Stimulated activated CD4-positive, alpha-beta T cell treated with anti-CD3 and anti-CD28 coated beads, TNF-alpha, amount 100 ng/mL, for 1 hour (primary cell): Measurements from ENCODE around the gene CD2BP2.
"Not testable (repeated sequence)": the region's sequence is repeated elsewhere in the genome, so short reads cannot be mapped to it uniquely, and the experiment has no call there.

Experiments
- DNase-seq, 3 donors: peaks; one replicate each; pipeline ENCODE4 v3.0.0-alpha.2; 2020; ENCODE audit warnings: low read depth in 3 of 3, low spot score in 1 of 3

Gene CD2BP2

DNA sequence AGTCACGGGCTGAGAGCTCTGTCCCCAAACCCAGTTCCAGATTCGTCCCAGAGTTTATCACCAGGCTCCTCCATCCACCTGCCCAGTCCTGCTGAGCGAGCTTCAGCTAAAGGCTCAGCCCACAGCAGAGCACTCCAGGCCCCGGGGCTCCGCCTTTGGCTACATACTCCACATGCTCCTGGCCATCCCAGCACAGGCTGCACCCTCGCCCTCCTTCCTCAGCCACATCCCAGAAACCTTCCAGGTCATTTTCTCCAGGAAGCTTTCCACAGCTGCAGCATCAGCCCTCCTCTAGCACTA lies 4.7 kb upstream of the CD2BP2 start:
- DNase-seq = no peak

DNA sequence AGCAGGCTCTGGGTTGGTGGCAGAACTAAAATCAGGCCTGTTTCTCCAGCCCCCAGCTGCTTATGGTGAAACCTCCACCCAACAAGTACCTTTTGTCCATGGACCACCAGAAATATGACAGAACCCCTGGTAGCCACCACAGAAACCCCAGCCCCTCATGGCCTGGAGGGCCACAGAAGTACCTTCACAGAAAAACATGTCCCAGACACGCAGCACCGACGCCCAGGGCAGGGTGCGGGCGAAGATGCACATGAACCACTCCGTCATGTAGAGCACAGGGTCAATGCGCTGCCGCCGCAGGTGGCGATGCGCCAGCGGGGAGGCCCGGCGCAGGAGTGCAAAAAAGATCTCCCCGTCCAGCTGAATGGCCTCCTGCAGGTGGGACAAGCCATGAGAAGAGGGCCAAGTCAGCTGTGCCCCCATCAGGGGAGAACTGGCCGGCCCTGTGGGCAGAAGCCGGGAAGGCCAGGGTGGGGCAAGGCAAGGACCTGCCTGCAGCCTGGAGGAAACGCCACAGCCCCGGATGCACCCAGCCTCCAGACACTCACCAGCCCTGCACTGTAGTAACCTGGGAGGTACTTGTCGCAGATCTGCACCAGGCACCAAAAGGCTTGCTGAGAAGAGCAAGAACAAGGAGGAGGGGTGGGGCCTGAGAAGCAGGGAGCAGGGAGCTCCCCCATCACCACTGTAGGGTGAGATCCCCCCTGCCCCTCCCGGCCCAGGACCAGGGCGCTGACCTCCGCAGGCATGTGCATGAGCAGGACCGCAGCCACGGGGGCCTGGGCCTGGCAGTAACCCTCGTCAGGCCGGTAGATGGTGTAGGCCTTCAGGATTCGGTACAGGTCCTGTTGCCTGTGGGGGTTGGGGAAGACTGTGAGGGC lies 4.1 kb upstream of the CD2BP2 start:
- DNase-seq = no peak

DNA sequence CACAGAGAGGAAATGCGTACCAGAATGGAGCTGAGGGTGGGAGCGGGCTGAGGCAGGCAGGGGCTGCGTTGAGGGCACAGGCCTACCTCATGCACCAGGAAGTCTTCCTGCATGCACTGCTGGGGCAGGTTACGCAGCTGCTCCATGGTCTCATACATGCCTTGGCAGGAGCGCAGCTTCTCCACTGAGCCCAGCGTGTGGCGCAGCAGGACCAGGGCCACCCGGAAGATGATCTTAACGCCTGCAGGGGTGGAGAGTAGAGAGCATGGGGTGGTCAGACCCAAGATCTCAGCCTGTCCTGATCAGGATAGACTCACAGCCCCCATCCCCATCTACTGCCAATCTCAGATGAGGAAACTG lies 3.4 kb upstream of the CD2BP2 start:
- DNase-seq = no peak

DNA sequence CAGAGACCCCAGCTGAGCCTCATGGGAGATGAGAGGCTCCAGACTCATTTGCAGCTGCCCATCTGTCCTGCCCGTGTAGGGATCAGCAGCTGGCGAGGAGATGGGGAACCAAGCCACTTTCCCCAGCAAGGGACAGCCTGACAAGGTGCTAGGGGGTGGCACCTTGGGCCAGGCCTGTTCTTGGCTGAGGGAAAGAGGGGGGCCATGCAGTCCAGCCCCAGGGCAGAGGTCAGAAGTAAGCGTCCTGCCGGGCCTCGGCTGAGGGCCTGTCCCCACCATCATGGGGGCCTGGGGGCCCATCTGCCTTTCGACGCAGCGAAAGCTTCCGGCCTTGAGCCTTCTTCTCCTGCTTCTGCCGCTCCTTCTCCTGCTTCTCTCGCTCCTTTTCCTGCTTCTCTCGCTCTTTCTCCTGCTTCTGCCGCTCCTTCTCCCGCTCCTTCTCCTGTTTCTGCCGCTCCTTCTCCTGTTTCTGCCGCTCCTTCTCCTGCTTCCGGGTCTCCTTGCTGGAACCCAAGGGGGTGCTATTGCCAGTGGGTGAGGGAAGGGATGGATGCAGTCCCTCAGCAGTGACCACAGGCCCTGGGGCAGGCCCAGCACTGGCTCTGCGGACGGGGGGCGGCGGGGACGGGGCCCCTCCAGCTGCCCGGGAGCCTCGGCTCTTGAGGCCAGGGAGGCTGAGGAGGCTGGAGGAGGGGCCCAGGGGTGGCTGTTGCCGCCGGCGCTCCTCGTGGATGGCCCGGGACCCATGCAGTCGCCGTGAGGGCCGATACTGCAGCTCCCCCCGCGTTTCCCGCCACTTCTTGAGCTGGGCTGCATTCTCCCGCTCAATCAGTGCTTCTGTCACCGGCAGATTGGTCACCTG lies 2.8 kb upstream of the CD2BP2 start:
- DNase-seq = no peak

DNA sequence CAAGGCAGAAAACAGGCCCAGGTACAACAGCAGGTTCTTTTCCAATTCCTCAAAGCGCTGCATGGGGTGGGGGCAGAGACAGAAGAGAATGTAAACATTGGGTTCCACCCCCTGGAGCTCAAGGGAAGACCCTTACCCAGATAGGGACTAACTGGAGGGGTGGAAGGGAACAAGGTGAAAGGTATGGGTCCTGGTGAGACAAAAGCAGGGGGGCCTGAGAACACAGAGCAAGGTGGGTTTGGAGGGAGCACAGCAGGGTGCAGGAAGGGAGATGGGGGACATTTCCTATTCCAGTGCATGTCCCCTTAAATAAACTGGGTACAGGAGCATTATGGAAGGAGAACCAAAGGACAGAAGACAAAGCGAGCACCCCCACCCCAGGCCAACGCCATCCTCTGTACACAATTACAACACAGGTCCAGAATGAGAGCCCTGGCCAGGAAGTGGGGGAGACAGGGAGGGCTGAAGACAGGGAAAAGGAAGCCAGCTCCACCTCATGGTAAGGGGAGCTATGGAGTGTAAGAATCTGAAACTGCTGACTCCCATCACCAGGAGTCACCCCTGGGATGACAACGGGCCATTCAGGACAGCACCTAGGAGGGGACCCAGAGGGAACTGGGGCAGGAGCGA lies 2.1 kb upstream of the CD2BP2 start:
- DNase-seq = no peak

DNA sequence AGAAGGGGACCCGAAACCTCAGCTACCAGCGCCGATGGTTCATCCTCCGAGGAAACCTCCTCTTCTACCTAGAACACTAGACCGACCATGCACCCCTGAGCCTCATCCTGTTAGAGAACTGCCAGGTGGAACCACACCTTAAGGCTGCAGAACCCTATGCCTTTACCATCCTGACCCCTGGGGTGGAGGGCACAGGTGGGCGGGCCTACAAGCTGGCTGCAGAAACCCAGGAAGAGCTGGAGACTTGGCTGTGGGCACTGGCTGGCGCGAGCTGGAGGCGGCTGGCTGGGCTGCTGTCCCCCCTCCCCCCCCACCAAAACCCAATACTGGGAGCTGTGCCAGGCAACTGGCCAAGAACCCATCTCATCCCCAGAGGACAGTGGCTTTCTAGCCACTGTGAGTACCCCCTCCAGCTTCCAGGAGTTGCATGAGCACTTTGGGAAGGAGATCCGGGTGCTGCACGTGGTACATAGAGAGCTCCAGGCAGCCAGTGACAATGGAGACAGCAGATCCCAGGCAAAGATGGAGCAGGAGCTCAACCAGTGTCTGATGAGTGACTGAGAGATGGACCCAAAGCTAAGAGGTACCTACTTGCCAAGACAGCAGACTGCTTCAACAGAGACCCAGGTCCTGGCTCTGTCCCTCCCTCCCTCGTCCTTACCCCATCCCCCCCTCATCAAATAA lies 1.4 kb upstream of the CD2BP2 start:
- DNase-seq = no peak

DNA sequence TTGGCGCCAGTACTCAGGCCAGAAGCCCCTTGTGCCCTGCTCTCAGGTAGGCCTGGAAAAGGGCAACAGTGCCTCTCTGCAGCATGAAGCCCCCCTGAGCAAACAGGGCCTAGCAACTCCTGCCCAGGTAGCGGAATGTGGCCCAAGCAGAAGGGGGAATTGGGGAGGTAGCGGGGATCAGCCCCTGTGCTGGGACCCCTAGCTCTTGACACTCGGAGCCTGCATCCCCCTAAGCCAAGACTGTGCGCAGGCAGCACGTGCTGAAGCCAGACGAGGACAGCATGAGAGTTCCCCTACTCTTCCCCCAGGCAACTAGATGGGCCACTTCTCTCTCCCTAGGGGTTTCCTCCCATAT lies 823 bp upstream of the CD2BP2 start:
- DNase-seq = no peak

DNA sequence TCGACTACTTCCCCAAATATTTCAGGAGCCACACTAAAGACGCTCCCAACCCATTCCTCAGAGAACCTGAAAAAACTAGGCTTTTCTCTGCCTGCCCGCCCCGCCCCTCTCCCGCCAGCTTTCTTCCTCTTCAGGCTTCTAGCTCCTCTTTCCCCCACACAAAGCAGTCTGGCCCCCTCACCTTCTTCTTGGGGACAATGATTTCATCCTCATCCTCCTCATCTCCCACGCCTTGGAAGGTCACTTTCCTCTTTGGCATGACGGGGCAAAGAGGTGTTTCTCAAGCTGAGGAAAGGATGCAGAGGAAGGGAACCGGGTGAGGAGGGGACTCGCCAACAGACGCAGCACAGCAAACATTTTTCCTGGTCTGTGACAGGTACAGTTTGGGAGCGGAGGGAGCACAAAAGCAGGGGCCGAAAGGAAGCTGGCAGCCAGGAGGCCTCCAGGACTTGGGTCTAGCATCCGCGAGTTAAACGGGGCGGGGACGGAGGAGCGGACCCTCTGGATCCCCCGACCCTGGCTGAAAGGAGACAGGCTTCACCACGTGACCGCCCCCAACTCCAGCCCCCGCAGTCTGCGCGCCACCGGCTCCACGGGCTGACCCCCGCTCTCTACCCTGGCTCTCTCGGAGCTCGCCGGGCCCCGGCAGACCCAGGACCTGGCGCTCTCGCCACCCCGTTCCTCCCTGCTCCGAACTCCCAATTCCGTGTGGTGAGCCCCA lies 525 bp downstream of the CD2BP2 start:
- DNase-seq = no peak

DNA sequence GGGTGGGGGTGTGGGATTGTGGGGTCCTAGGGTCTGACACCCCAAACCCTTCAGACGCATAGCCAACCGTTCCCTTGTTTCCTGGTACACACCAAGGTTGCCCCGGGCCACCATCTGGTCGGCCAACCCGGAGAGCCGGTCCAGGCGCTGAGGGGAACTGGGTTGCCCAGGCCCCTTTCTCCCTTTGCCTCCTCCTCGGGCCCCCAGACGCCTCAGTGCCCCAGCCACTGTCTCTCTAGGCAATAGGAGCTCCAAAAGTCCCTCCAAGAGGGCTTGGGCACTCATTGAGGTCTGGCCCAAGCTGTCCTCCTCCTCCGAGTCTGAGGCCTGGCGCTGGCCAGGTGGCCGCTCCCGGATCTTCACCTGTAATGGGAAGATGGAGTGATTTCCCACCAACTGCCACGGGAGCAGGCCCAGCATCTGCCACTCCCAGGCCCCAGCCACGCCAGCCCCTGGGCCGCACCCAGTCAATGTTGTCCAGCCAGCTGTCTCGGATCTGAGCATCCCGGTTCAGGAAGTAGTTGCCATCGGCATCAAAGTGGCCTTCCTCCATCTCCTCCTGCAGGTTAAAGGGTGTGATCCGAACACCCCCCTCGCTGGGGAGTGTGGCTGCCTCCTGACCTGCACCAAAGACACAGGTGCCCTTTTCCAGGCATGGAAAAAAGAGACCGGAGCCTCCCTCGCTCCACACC lies 1.5 kb downstream of the CD2BP2 start:
- DNase-seq = no peak

DNA sequence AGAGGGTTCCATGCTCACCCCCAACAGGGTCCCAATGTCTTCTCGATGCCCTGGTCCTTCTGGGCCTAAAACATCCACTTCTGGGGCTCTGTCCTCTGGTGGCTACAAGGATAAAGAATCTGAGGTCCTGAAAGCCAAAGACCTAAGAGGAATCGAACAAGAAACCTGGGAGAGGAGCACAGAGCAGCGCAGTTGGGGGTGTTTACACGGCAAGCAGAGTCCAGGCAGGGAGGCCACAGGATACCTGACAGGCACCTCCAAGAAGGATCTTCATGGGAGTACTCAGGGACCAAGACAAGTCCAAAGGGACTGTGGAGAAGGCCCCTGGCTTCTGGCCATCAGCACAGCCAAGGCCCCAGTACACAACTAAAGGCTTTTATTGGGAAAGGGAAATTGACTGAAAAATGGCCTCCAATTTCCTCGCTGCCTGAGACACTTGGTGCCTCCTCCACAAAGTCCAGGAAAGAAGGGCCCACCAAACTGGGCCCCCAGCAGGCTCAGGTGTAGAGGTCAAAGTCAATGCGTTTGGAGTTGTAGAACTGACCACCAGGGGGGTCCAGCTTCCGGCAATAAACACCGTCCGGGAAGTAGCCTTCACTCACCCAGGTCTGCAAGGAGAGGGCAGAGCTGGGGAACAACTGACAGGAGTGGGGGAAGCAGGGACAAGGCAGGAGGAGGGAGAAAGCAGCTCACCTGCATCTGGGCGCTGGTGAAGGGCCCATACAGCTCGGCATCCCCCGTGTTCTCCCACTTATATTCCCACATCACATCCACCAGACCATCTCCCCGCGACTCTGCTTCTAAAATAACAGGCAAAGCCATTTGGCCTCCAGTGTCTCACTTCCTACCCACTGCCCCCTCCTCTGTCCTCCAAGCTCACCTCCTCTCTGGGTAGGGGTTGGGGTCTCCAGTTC lies 2.4 kb downstream of the CD2BP2 start:
- DNase-seq = no peak

DNA sequence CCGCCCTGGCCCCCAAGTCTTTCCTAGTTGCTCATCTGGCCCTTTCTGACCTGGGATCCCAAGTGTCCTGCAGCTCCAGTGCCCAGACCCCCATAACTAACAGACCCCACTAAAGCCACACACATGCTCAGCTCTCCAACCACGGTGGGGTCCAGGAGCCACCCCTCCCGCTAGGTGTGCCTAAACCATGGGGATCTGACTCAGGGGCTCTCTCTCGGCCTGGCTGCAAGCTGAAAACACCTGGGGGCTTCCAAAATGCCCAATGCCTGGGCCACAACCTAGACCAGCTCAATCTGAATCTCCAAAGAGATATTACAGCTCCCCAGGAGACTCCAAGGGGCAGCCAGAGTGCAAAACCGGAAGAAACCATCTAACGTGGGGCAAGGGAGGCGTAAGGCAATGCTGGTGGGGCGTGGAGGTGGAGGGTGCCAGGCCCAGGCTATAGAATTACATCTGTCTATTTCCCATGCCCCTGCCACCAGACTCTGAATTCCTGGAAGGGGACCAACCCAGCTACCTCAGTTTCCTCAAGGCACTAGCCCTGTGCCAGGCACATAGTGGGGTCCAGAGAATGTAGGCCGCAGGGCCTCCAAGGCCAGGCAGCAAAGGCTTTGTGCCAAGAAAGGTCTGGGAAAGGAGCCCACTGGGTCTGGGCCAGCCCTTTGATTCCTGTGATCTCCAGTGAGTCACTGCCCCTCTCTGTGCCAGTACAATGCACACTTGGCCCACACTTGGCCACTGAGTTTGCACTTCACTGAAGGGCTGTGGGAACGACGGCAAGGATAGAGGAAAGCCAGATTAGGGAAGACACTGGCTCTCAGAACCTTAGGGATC lies 3.3 kb downstream of the CD2BP2 start:
- no peak for DNase-seq

DNA sequence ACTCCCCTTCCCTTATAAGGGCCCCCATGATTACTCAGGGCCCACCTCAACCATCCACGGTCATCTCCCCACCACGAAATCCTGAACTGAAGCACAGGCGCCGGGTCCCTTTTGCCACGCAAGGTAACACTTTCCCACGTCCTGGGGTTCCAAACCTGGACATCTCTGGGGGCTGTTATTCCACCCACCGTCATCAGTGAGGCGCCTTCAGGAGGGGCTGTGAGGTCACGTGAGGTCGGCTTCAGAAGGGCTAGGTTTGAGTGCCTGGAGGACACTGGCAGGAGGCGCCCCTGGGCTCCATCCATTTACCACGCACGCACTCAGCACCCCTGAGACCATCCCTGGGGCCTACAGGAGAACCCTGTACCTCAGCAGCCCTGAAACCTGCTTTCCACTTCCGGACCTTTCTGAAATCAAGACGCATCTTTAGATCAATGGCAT lies 4.1 kb downstream of the CD2BP2 start:
- no peak for DNase-seq

DNA sequence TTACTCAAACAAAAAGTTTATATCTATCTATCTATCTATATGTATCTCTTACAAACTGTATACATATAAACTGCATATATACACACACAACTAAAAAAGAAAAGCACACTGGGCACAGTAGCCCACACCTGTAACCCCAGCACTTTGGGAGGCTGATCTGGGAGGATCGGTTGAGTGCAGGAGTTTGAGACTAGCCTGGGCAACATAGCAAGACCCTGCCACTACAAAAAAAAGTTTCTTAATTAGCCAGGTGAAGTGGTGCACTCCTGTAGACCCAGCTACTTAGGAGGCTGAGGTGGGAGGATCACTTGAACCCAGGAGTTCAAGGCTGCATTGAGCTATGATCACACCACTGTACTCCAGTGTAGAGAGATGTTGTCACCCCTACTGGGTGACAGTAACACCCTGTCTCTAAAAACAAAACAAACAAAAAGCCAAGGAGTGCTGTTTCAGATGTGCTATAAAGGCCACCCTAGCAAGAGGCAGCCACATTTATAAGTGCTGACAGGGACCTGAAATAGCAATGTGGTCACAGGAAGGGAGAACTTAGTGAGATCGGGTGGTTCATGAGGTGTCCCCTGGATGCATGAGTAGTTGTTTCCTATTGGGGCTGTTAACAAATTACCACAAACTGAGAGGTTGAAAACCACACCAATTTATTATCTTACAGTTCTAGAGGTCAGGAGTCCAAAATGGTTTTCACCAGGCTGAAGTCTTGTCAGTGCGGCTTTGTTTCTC lies 4.8 kb downstream of the CD2BP2 start:
- DNase-seq = no peak

DNA sequence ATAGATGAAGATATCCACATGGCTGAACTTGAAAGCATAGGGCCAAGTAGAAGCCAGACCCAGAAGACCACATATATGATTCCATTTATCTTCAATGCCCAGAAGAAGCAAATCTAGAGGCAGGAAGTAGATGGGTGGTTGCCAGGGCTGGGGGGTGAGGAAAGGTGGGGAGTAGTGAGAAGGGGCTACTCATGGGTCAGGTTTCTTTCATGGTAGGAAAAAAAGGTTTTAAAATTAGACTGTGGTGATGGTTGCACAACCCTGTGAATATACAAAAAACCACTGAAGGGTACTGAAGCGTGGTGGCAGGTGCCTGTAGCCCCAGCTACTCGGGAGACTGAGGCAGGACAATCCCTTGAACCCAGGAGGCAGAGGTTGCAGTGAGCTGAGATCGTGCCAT lies 5.4 kb downstream of the CD2BP2 start:
- no peak for DNase-seq

DNA sequence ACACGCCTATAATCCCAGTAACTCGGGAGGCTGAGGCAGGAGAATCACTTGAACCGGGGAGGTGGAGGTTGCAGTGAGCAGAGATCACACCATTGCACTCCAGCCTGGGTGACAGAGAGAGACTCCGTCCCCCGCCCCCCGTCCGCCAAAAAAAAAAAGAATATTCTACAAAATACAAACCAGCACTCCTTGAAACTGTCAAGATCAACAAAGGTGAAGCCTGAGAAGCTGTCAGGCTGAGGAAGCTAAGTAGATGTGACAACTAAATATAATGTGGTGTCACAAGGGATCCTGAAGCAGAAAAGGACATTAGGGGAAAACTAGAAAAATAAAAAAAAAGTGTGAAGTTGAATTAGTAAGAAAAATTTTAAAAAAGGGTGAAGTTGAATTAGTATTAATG lies 6.2 kb downstream of the CD2BP2 start:
- DNase-seq = no peak

DNA sequence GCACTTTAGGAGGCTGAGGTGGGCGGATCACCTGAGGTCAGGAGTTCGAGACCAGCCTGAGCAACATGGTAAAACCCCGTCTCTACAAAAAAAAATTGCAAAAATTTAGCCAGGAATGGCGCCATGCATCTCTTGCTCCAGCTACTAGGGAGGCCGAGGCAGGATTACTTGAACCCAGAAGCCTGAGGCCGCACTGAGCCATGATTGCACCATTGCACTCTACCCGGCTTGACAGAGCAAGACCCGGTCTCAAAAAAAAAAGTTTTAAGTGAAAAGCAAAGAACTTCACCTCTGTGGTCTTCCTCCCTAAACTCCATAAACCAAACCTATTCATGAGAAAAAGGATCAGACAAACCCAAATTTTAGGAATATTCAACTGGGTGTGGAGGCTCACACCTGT lies 7.0 kb downstream of the CD2BP2 start:
- DNase-seq = no peak

DNA sequence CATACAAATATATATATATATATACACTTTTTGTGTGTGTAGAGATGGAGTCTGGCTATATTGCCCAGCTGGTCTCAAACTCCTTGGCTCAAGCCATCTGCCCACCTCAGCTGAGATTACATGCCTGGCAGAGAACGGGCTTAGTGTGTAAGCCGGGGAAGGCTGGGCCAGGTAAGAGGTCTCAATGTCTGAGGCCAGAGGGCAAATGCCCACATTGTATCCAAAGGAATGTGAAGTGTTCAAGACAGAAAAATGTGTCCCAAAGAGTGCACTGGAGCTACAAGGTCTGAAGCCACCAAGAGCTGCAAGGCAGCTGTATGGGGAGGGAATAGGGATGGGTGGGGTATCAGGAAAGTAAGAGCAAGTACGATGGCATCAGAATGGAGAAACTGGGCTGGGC lies 8.8 kb downstream of the CD2BP2 start:
- no peak for DNase-seq

DNA sequence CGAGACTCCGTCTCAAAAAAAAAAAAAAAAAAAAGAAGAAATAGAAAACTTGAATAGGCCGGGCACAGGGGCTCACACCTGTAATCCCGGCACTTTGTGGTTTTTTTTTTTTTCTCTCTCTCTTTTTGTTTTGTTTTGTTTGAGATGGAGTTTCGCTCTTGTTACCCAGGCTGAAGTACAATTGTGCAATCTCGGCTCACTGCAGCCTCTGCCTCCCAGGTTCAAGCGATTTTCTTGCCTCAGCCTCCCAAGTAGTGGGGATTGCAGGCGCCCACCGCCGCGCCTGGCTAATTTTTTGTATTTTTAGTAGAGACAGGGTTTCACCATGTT lies 11.7 kb downstream of the CD2BP2 start:
- DNase-seq = not testable (repeated sequence)
